ENCODE data around the gene GTF3C4.

DNA sequence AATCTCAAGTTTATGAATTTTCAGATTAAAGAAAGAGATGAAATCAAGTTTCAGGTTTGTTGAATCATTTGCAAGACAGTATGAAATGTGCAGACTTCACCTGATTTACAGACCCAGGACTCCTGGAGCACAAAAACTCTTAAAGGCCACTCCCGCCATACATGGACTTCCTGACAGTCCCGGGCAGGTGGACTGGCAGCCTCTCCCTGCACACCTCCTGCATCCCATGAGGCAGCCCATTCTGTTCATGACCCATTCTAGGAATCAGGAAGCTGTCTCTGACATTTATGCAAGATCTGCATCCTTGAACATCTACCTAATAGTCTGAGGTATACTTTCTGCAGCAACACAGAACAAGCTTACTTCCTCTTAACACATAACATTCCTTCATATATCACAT lies 6.4 kb upstream of the GTF3C4 start:
- TF ChIP-seq, protein P1, sequence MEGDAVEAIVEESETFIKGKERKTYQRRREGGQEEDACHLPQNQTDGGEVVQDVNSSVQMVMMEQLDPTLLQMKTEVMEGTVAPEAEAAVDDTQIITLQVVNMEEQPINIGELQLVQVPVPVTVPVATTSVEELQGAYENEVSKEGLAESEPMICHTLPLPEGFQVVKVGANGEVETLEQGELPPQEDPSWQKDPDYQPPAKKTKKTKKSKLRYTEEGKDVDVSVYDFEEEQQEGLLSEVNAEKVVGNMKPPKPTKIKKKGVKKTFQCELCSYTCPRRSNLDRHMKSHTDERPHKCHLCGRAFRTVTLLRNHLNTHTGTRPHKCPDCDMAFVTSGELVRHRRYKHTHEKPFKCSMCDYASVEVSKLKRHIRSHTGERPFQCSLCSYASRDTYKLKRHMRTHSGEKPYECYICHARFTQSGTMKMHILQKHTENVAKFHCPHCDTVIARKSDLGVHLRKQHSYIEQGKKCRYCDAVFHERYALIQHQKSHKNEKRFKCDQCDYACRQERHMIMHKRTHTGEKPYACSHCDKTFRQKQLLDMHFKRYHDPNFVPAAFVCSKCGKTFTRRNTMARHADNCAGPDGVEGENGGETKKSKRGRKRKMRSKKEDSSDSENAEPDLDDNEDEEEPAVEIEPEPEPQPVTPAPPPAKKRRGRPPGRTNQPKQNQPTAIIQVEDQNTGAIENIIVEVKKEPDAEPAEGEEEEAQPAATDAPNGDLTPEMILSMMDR (IDR thresholded peaks at IDR 0.05; ENCODE audit: insufficient read depth, low read length, poor library complexity, severe bottlenecking): no peak
- TF ChIP-seq EZH2phosphoT487 (conservative IDR thresholded peaks at IDR 0.05; ENCODE audit: low read length): no peak

All from SU-DHL-6 (cell line).